Activated T-helper 1 cell treated with anti-CD3 and anti-CD28 coated beads, Interleukin-12 subunit alpha, Interleukin-12 subunit beta, Interleukin-2, Interleukin-4 antibody, amounts not matched to agents 30 ng/mL and 10 ng/mL and 1 ng/mL, durations not matched to agents 14 hours and 24 hours and 36 hours (primary cell): ENCODE results near the gene WNT9A. TPM values are rescaled to one million over a fixed set of nuclear protein-coding genes. Genes with fewer than 3 reads are reported as not detected.

Experiments
- DNase-seq: peaks from one replicate; pipeline ENCODE4 v3.0.0; 2021; ENCODE audit warnings: low spot score
- H3K27ac Mint-ChIP-seq: one replicate; pipeline ENCODE4 v1.8.0; 2021; ENCODE audit warnings: mild to moderate bottlenecking, mixed read lengths
- H3K27me3 Mint-ChIP-seq: one replicate; pipeline ENCODE4 v1.8.0; 2022; ENCODE audit warnings: mild to moderate bottlenecking, moderate library complexity, mixed read lengths; ENCODE audit not compliant: insufficient read depth
- H3K36me3 Mint-ChIP-seq: one replicate; pipeline ENCODE4 v1.8.0; 2021; ENCODE audit warnings: low read depth, mixed read lengths
- H3K4me1 Mint-ChIP-seq: one replicate; pipeline ENCODE4 v1.8.0; 2021; ENCODE audit warnings: low read depth, mixed read lengths
- H3K4me3 Mint-ChIP-seq: one replicate; pipeline ENCODE4 v1.8.0; 2021; ENCODE audit warnings: mild to moderate bottlenecking, moderate library complexity, mixed read lengths
- H3K9me3 Mint-ChIP-seq: one replicate; pipeline ENCODE4 v1.8.0; 2021; ENCODE audit warnings: mixed read lengths
- intact Hi-C: fragments of 100-400 bp; cut with micrococcal nuclease; formaldehyde crosslinking; loops from one replicate; pipeline ENCODE4 v1.15.1; 2024
- total RNA-seq: library from RNA; stranded (reverse); gene quantifications from 2 replicates; pipeline ENCODE4 v1.2.3, GENCODE V29; 2022

Gene WNT9A
- total RNA-seq, 1 donor from 2014 or later, result not detected

DNA sequence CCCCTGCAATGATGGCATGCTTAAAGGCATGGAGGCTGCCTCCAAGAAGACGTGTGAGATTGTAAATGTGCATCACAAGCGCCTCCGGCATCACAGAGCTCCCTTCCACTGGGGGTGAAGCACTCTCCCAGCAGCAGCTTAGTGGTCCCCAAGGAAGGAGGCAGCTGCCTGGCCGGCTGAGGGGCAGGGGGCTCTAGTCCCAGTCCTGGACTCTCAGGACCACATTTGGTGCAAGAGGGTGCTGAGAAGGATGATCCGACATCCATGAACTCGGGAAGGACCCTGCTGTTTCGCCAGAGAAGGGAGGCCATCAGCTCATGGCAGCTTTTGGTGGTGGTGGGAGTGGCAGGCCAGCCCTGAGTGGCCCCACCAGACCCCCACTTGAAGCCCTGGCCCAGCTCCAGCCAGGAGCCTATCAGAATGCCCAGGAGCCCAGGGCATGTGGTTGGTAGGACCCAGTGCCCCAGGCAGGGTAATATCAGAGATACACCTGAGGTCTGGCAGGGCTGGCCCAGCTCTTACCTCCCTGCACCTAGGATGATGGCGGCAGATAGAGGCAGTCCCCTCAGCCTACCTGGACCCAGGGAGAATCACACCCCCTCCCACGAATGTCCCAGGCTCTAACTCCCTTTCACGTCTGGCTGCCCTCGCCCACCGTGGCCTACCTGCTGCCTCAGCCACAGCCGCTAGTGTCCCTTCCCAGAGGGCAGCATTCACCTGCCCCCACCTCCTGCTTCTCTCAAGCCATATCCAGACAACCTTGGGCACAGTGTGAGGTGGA, 2.4 kb upstream of the WNT9A start:
- Mint-ChIP-seq H3K36me3 (no peaks in the 10 kb centered on the region), H3K9me3 (no peaks in the 10 kb centered on the region), H3K27me3 (peaks cover 36% of the 10 kb centered on the region), H3K27ac (no peak overlapping the region), H3K4me1 (no peaks in the 10 kb centered on the region), H3K4me3 (no peak overlapping the region)
- DNase-seq, result no peak
- intact Hi-C loops, result no loop called here

DNA sequence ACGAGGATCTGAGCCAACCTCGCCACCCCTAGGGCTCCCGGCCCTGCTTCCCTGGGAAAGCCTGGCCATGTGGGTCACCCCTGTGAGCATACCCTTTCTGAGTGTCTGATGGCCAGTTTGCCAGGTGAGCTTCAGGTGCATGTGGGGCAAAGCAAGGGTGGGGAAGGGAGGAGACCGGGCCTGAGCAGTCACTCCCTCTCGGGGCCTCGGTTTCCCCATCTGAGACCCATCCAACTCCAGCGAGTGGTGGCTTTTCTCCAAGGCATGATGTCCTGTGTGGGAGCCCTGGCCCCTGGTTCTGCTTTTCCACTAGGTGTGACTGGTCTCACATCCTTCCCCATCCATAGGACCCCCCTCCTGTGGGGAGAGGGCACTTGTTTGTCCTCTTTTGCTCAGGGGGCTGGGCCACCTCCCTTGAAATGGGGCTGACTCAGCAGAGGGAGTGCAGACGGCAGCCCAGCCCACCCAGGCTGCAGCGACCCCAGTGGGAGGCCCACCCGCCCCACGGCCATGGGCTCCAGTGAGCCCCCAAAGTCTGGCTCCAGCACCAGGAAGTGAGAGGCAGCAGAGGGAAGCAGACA, 1.7 kb upstream of the WNT9A start:
- intact Hi-C loops, result no loop called here
- Mint-ChIP-seq H3K36me3 (no peaks in the 10 kb centered on the region), H3K4me3 (no peak overlapping the region), H3K9me3 (no peaks in the 10 kb centered on the region), H3K27me3 (peaks cover 35% of the 10 kb centered on the region), H3K27ac (no peak overlapping the region), H3K4me1 (no peaks in the 10 kb centered on the region)
- no peak for DNase-seq

DNA sequence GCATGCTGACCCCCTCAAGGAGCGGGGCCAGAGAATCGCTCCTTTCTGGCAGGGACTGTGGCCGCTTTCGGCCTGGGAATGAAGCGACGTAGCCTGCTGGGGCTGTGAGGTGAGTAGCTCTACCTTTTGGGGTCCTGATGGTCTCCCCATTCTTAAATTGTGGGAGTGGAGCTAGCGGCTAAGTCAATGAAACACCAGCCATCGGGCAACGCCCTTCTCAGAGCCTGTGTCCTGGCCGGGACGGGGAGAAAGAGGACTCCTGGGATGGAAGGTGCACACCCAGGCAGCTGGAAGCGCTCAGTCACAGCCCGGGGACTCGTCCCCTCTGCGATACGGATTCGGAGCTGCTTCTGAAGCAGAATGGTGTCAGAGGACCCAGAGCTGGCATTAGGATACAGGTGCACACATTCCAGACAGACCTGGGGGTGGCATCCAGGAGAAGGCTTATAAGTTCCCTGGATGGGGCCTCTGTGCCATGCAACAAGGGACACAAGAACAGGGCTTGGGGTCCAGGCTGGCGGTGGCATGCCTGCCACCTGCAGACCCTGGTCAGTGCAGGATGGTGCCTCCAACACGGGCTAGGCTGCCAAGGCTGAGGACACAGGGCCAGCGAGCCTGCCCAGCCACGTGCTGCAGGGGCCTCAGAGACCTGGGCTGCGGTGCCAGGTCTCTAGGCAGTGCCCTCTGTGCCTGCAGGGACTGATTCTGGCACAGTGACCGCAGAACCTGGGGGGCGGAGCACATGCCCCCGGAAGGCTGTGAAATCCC, 945 bp upstream of the WNT9A start:
- H3K9me3 Mint-ChIP-seq, result no peaks in the 10 kb centered on the region
- peak overlapping the region; percentile 33 for H3K4me3 Mint-ChIP-seq
- intact Hi-C loops, result no loop called here
- no peaks in the 10 kb centered on the region for H3K4me1 Mint-ChIP-seq
- no peak for DNase-seq
- H3K36me3 Mint-ChIP-seq, result no peaks in the 10 kb centered on the region
- peaks cover 38% of the 10 kb centered on the region for H3K27me3 Mint-ChIP-seq
- no peak overlapping the region for H3K27ac Mint-ChIP-seq

DNA sequence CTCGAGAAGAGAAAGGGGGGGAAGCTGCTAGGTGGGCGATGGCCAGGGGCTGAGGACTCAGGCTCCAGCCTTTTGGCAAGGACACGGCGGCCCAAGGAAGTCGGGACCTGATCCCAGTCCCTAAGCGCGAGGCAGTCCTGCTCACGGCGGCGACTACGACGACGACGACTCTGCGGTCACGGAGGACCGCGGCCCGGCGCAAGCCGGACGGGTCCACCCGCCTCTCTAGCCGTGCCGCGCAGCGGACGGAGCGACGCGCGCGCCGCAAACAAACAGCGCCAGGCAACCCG, 401 bp downstream of the WNT9A start:
- H3K4me1 Mint-ChIP-seq, result no peaks in the 10 kb centered on the region
- H3K9me3 Mint-ChIP-seq, result no peaks in the 10 kb centered on the region
- H3K27me3 Mint-ChIP-seq, result peaks cover 36% of the 10 kb centered on the region
- DNase-seq, result no peak
- intact Hi-C loops, result loop anchor here (1.0 kb wide), 1 partner anchor 466 kb away; no protein-coding TSS in a partner anchor
- H3K4me3 Mint-ChIP-seq, result peak overlapping the region; percentile 56
- H3K27ac Mint-ChIP-seq, result no peak overlapping the region
- H3K36me3 Mint-ChIP-seq, result no peaks in the 10 kb centered on the region

DNA sequence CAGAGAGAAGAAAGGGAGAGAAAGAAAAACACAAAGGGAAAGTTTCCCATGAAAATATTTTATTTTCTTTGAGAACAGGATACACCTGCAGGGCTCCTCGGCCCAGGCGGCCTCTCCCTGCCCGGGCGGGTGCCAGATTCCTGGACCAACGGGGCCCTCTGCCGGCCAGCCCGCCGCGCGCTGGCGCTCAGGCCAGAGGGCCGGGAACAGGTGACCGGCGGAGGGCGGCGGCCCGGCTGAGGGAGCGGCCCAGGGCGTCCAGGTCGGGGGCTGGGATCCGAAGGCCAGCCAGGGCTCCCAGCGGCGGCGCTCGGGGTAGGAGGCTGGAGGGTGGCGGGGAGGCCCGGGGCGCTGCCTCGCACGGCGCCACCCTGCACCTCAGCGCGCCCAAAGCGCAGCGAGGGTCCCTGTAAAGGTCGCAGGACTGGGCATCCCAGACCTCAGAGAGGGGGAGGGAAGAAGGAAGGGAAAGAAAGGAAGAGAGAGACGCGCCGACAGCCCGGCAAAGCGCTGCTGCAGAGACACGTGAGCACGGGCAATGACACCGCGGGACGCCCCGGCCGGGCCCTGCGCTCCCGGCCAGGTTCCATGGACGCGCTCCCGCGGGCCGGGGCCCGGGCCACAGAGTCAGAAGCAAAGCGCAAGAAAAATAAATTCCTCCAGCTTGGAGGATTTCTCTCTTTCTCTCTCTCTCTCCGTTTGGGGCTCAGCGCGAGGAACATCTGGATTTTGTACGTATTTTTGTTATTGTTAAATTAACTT, 927 bp downstream of the WNT9A start:
- intact Hi-C loops, result loop anchor here (1.0 kb wide), 2 partner anchors 185 to 466 kb away; no protein-coding TSS in a partner anchor

DNA sequence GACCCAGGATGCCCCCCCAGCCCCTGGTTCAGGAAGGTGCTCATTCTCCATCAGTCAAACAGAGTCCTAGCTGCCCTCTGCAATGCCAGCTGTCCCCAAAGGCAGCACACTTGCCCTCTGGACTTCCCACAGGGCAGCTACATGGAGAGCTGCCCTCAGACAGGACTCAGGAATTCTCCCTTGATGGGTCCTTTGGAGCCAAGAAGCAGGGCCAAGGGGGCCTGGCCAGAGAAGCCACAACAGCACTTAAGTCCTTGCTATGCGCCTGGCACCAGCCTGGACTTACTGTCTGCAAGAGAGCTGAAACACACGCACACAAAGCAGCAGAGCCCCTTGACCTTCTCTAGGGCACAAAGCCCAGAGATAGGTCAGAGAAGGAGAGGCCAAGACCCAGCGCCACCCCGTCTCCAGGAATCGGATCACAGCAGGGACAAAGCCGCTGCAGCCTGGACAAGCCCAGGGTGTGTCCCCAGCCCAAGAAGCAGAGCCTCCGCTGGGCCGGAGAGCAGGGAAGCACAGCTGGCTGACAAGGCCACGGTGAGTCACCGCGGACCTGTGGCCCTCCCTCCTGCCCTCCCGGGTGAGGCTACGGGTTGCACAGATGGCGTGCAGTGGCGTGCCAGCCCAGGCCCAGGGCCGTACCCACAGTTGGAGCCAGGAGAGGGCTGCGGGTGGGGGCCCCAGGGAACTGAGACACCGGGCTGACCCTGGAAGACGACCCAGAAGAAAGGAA, 1.7 kb downstream of the WNT9A start:
- Mint-ChIP-seq H3K27ac (no peak overlapping the region), H3K9me3 (no peaks in the 10 kb centered on the region), H3K27me3 (peaks cover 34% of the 10 kb centered on the region), H3K4me1 (no peaks in the 10 kb centered on the region), H3K4me3 (peak overlapping the region; percentile 68), H3K36me3 (no peaks in the 10 kb centered on the region)
- no peak for DNase-seq
- intact Hi-C loops, result loop anchor here (1.0 kb wide), 1 partner anchor 184 kb away; no protein-coding TSS in a partner anchor

More for the DNA sequence above, 927 bp downstream of the WNT9A start:
- peak overlapping the region; percentile 68 for H3K4me3 Mint-ChIP-seq
- no peaks in the 10 kb centered on the region for H3K9me3 Mint-ChIP-seq
- no peaks in the 10 kb centered on the region for H3K36me3 Mint-ChIP-seq
- H3K4me1 Mint-ChIP-seq, result no peaks in the 10 kb centered on the region
- H3K27ac Mint-ChIP-seq, result no peak overlapping the region
- peaks cover 36% of the 10 kb centered on the region for H3K27me3 Mint-ChIP-seq
- peak; percentile 31 for DNase-seq

DNA sequence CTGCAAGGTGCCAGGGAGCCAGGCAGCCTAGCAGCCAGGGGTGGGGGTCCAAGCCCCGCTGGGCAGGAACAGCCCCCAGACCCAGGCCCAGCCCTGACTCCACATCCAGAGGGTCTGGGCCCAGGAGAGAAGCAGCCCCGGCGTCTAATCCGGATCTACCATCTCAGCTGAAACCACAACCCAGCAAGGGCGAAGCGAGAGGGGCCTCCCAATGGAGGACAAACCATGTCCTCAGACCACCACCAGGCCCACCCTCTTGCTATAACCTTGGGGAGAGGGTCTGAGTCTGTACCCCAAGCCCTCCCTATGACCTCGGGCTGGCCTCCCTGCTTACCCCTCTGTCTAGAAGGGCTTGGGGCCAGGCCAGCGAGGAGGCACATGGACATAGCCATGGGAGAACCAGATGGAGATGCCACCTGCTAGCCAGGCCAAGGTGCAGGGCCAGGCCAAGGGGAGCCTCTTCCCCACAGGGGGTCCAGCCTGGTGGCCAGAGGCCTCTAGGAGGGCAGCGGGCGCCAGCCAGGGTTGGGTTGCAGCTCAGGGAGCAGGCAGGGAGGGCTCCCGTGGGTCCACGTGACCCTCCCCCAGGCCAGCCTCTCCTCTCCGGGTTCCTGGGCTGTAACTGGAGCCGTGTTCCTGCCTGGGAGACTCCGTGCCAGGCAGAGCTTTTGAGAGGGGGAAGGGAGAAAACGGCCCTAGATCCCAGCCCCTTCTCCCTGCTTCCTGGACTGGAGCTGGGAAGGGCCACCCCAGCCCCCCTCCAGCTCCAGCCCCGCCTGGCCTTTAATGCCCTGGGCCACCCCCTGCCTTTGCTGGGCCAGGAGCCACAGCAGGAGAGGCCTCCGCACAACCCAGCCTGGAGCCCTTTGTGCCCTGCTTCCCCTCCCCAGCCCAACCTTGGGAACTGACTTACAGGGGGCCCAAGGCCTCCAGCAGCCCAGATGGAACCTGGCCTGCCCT, 2.5 kb downstream of the WNT9A start:
- no peak overlapping the region for H3K27ac Mint-ChIP-seq
- H3K4me3 Mint-ChIP-seq, result no peak overlapping the region
- no peaks in the 10 kb centered on the region for H3K9me3 Mint-ChIP-seq
- no peaks in the 10 kb centered on the region for H3K4me1 Mint-ChIP-seq
- no peaks in the 10 kb centered on the region for H3K36me3 Mint-ChIP-seq
- no peak for DNase-seq
- intact Hi-C loops, result no loop called here
- peaks cover 29% of the 10 kb centered on the region for H3K27me3 Mint-ChIP-seq

DNA sequence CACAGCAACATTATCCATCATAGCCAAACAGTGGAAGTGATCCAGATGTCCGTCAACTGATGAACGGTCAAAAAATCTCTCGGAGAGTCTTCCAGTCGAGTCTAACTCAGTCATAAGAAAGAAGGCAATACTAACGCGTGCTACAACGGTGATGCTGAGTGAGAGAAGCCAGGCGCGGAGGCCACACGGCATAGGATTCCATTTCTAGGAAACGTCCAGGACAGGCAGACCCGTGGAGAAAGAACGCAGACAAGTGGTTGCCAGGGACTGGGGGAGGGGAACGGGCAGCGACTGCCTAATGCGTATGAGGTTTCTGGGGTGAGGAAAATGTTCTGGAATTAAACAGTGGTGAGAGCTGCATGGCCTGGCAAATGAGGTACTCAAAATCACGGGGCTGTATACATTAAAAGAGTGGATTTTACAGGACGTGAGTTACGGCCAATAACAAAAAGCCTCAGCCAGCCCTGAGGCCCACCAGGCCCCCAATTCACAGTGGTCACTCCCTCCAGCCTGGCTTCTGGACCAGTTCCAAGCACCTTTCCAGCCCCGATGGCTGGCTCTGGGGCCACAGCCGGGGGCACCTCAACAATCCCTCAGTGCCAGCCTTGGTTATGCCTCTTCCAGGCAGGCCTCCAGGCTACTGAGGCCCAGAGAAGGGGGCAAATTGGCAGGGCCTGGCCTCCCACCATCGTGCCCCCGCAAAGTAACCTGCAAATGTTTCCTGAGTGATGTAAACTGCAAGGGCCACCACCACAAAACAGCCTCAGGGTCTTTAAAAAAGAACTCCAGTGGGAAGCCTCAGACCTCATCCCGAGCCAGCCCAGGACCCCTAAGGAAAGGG, 3.4 kb downstream of the WNT9A start:
- no peaks in the 10 kb centered on the region for H3K36me3 Mint-ChIP-seq
- H3K4me3 Mint-ChIP-seq, result no peak overlapping the region
- H3K27me3 Mint-ChIP-seq, result peaks cover 26% of the 10 kb centered on the region
- no peaks in the 10 kb centered on the region for H3K4me1 Mint-ChIP-seq
- H3K27ac Mint-ChIP-seq, result no peak overlapping the region
- DNase-seq, result no peak
- H3K9me3 Mint-ChIP-seq, result no peaks in the 10 kb centered on the region
- intact Hi-C loops, result no loop called here

DNA sequence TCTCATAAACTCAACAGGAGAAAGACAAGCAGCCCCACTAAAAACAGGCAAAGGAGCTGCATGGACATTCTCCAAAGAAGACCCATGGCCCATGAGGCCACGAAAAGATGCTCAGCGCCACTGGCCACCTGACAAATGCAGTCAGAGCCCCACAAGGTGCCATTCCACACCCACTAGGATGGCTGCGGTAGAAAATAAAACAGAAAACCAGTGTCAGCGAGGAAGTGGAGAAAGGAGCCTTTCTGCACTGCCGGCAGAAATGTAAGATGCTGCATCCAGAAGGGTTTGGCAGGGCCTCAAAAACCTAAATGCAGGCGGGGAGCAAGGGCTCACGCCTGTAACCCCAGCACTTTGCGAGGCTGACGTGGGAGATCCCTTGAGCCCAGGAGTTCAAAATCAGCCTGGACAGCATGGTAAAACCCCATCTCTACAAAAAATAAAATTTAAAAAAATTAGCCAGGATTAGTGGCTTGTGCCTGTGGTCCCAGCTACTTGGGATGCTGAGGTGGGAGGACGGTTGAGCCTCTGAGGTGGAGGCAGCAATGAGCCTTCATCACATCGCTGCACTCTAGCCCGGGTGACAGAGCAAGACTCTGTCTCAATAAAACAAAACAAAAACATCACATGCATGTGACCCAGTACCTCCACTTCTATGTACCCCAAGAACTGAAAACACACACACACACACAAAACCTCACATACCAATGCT, 4.2 kb downstream of the WNT9A start:
- Mint-ChIP-seq H3K4me3 (no peak overlapping the region), H3K27ac (no peak overlapping the region), H3K27me3 (peaks cover 20% of the 10 kb centered on the region), H3K9me3 (no peaks in the 10 kb centered on the region), H3K36me3 (no peaks in the 10 kb centered on the region), H3K4me1 (no peaks in the 10 kb centered on the region)
- intact Hi-C loops, result no loop called here
- no peak for DNase-seq

DNA sequence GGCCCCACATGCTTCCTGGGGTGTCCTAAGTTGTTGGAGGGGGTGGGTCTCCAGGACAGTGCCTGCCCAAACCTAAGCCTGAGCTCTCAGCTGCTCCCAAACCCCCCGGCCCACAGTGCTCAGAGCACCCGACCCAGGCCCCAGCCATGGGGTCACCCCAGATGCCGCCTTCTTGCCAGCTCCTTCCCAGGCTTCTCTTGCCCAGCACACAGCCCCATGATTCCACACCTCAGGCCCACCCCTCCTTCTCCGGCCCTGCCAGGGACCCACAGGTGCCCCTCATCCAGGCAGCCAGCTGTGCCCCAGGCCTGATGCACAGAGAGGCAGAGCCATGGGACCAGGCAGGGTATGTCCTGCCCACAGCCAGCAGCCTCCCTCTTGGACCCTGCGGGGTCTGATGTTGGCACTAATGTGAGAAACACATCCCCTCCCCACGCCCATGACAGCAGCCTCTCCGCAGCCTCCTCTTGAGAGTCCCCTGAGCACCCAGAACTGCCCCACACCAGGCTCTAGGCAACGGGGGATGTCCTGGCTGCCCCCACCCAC, 4.9 kb downstream of the WNT9A start:
- H3K4me1 Mint-ChIP-seq, result no peaks in the 10 kb centered on the region
- H3K4me3 Mint-ChIP-seq, result no peak overlapping the region
- peaks cover 16% of the 10 kb centered on the region for H3K27me3 Mint-ChIP-seq
- no peak overlapping the region for H3K27ac Mint-ChIP-seq
- no peak for DNase-seq
- intact Hi-C loops, result no loop called here
- no peaks in the 10 kb centered on the region for H3K9me3 Mint-ChIP-seq
- no peaks in the 10 kb centered on the region for H3K36me3 Mint-ChIP-seq
